Adrenal gland (tissue), 5 donors: ENCODE measurements around the gene PLAAT2.

Source experiments
- POLR2A ChIP-seq, 2 donors: fragments of 450-650 bp; IDR thresholded peaks; one replicate each; pipeline ENCODE4 v1.6.1; 2017; ENCODE audit warnings: antibody characterized with exemption in 2 of 2, mild to moderate bottlenecking in 2 of 2, moderate library complexity in 1 of 2
- TF ChIP-seq, protein P1 (sequence below), 6 experiments: fragments of 450-650 bp in 4 of 6; fragments of 200-600 bp in 2 of 6; sonication (generic) in 1 of 6; IDR thresholded peaks; 1 replicate in 5 of 6; 2 replicates in 1 of 6; pipeline versions ENCODE4 v1.5.1 to v1.8.0; 2016 to 2021; ENCODE audit warnings: antibody characterized with exemption in 6 of 6, mild to moderate bottlenecking in 2 of 6, moderate library complexity in 1 of 6
- donor health status: DM: no; HTN: no; CAD: no.

DNA sequence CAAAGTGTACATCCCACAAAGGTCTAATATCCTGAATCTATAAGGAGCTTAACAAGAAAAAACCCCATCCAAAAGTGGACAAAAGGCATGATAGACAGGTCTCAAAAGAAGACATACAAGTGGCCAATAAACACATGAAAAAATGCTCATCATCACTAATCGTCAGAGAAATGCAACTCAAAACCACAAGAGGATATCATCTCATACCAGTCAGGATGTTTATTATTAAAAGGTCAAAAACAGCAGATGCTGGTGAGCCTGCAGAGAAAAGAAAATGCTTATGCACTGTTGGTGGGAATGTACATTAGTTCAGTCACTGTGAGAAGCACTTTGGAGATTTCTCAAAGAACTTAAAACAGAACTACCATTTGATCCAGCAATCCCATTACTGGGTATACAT lies 44.6 kb downstream of the PLAAT2 start:
- TF ChIP-seq, protein P1, sequence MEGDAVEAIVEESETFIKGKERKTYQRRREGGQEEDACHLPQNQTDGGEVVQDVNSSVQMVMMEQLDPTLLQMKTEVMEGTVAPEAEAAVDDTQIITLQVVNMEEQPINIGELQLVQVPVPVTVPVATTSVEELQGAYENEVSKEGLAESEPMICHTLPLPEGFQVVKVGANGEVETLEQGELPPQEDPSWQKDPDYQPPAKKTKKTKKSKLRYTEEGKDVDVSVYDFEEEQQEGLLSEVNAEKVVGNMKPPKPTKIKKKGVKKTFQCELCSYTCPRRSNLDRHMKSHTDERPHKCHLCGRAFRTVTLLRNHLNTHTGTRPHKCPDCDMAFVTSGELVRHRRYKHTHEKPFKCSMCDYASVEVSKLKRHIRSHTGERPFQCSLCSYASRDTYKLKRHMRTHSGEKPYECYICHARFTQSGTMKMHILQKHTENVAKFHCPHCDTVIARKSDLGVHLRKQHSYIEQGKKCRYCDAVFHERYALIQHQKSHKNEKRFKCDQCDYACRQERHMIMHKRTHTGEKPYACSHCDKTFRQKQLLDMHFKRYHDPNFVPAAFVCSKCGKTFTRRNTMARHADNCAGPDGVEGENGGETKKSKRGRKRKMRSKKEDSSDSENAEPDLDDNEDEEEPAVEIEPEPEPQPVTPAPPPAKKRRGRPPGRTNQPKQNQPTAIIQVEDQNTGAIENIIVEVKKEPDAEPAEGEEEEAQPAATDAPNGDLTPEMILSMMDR (IDR thresholded peaks at IDR 0.05): no peak
- TF ChIP-seq POLR2A (IDR thresholded peaks at IDR 0.05): no peak
